ENCODE measurements around the gene TYROBP.

Gene TYROBP

DNA sequence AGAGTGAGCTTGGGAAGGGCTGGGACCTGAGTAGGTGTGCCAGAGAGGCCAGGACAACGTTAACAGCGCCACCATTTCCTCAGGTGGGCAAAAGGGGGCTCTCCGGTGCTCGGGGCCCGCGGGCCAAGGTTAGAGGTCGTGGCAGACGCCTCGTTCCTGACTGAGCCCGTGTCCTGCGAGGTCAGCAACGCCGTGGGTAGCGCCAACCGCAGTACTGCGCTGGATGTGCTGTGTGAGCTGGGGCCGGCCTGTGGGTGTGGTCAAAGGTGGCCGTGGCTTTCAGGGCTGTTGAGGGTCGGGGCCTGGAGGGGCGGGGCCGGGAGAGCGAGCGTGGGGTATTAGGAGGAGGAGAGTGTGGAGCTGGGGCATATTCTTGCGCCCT lies 47.7 kb downstream of the TYROBP start:
- TF ChIP-seq EZH2 (optimal IDR thresholded peaks at IDR 0.05; ENCODE audit: low read depth, low read length) = no peak
- no peak for TF ChIP-seq EZH2phosphoT487 (IDR thresholded peaks at IDR 0.05; ENCODE audit: low read length)
- TF ChIP-seq, protein P1, sequence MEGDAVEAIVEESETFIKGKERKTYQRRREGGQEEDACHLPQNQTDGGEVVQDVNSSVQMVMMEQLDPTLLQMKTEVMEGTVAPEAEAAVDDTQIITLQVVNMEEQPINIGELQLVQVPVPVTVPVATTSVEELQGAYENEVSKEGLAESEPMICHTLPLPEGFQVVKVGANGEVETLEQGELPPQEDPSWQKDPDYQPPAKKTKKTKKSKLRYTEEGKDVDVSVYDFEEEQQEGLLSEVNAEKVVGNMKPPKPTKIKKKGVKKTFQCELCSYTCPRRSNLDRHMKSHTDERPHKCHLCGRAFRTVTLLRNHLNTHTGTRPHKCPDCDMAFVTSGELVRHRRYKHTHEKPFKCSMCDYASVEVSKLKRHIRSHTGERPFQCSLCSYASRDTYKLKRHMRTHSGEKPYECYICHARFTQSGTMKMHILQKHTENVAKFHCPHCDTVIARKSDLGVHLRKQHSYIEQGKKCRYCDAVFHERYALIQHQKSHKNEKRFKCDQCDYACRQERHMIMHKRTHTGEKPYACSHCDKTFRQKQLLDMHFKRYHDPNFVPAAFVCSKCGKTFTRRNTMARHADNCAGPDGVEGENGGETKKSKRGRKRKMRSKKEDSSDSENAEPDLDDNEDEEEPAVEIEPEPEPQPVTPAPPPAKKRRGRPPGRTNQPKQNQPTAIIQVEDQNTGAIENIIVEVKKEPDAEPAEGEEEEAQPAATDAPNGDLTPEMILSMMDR (IDR thresholded peaks at IDR 0.05; ENCODE audit: low read length) = no peak
- Histone ChIP-seq H3K79me2 (ENCODE audit: low read length) (no peaks in the 10 kb centered on the region), H3K9me2 (replicated peaks; ENCODE audit: insufficient read depth, low read length) (no peaks in the 10 kb centered on the region), H3K9me3 (replicated peaks; ENCODE audit: insufficient read depth, low read length) (no peaks in the 10 kb centered on the region), H3K36me3 (replicated peaks; ENCODE audit: insufficient read depth, low read length) (no peaks in the 10 kb centered on the region), H3K27me3 (replicated peaks; ENCODE audit: insufficient read depth, low read length) (peaks cover 93% of the 10 kb centered on the region), H3K27ac (ENCODE audit: low read length) (no peak overlapping the region), H2AFZ (ENCODE audit: low read length) (no peak overlapping the region), H3K4me1 (ENCODE audit: low read length) (no peaks in the 10 kb centered on the region), H3K4me2 (ENCODE audit: low read depth, low read length) (no peak overlapping the region), H3F3A (ENCODE audit: insufficient read depth, low read length) (no peaks in the 10 kb centered on the region), H3K9ac (ENCODE audit: low read length) (no peak overlapping the region), H4K20me1 (ENCODE audit: insufficient read depth, low read length) (no peaks in the 10 kb centered on the region), H3K4me3 (ENCODE audit: low read length) (no peak overlapping the region)
- DNase-seq = no peak

DNA sequence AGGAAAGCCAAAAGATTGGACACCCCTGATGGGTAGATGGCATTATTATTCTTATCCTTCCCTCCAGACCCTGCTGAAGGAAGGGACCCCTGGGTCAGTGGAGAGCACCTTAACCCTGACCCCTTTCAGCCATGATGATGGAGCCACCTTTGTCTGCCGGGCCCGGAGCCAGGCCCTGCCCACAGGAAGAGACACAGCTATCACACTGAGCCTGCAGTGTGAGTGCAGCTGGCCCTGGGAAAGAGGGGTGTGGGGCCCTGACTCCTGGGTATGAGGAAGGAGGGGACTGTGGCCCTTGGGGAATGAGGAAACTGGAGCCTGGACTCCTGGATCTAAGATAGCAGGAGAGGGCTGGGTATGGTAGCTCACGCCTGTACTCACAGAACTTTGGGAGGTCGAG lies 48.7 kb downstream of the TYROBP start:
- Histone ChIP-seq H3K36me3 (replicated peaks; ENCODE audit: insufficient read depth, low read length) (no peaks in the 10 kb centered on the region), H3K4me2 (ENCODE audit: low read depth, low read length) (no peak overlapping the region), H3F3A (ENCODE audit: insufficient read depth, low read length) (no peaks in the 10 kb centered on the region), H3K27me3 (replicated peaks; ENCODE audit: insufficient read depth, low read length) (peaks cover 94% of the 10 kb centered on the region), H3K79me2 (ENCODE audit: low read length) (no peaks in the 10 kb centered on the region), H3K4me3 (ENCODE audit: low read length) (no peak overlapping the region), H3K4me1 (ENCODE audit: low read length) (no peaks in the 10 kb centered on the region), H4K20me1 (ENCODE audit: insufficient read depth, low read length) (no peaks in the 10 kb centered on the region), H3K9me2 (replicated peaks; ENCODE audit: insufficient read depth, low read length) (no peaks in the 10 kb centered on the region), H3K27ac (ENCODE audit: low read length) (no peak overlapping the region), H3K9ac (ENCODE audit: low read length) (no peak overlapping the region), H2AFZ (ENCODE audit: low read length) (no peak overlapping the region), H3K9me3 (replicated peaks; ENCODE audit: insufficient read depth, low read length) (no peaks in the 10 kb centered on the region)
- no peak for DNase-seq
- TF ChIP-seq, protein P1 (IDR thresholded peaks at IDR 0.05; ENCODE audit: low read length) = no peak
- TF ChIP-seq EZH2 (optimal IDR thresholded peaks at IDR 0.05; ENCODE audit: low read depth, low read length) (no peak), EZH2phosphoT487 (IDR thresholded peaks at IDR 0.05; ENCODE audit: low read length) (no peak)

DNA sequence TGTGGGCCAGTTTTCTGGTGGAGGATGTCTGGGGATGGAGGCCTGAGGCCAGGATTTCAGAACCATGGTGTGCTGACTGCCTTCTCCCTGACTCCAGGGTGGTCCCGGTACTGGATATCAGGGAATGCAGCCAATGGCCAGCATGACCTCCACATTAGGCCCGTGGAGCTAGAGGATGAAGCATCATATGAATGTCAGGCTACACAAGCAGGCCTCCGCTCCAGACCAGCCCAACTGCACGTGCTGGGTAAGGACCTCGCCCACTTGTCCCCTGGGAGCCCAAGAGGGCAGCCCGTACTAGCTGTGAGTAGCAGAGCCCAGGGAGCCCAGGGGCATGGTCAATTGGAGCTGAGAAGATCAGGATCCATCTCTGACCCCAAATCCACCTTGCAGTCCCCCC lies 49.8 kb downstream of the TYROBP start:
- no peaks in the 10 kb centered on the region for H4K20me1 ChIP-seq (ENCODE audit: insufficient read depth, low read length)
- H3K4me3 ChIP-seq (ENCODE audit: low read length) = no peak overlapping the region
- H3F3A ChIP-seq (ENCODE audit: insufficient read depth, low read length) = no peaks in the 10 kb centered on the region
- no peaks in the 10 kb centered on the region for H3K36me3 ChIP-seq (replicated peaks; ENCODE audit: insufficient read depth, low read length)
- no peak for DNase-seq
- no peaks in the 10 kb centered on the region for H3K79me2 ChIP-seq (ENCODE audit: low read length)
- no peaks in the 10 kb centered on the region for H3K9me3 ChIP-seq (replicated peaks; ENCODE audit: insufficient read depth, low read length)
- H3K9ac ChIP-seq (ENCODE audit: low read length) = no peak overlapping the region
- H3K27me3 ChIP-seq (replicated peaks; ENCODE audit: insufficient read depth, low read length) = peaks cover 97% of the 10 kb centered on the region
- H2AFZ ChIP-seq (ENCODE audit: low read length) = no peak overlapping the region
- no peak overlapping the region for H3K27ac ChIP-seq (ENCODE audit: low read length)
- TF ChIP-seq EZH2phosphoT487 (IDR thresholded peaks at IDR 0.05; ENCODE audit: low read length) = no peak
- TF ChIP-seq, protein P1 (IDR thresholded peaks at IDR 0.05; ENCODE audit: low read length) = no peak
- TF ChIP-seq EZH2 (optimal IDR thresholded peaks at IDR 0.05; ENCODE audit: low read depth, low read length) = no peak
- no peak overlapping the region for H3K4me2 ChIP-seq (ENCODE audit: low read depth, low read length)
- H3K4me1 ChIP-seq (ENCODE audit: low read length) = no peaks in the 10 kb centered on the region
- no peaks in the 10 kb centered on the region for H3K9me2 ChIP-seq (replicated peaks; ENCODE audit: insufficient read depth, low read length)

All from MM.1S (cell line).